MCF 10A (cell line): ENCODE results near the gene KIAA0319L. TPM values are rescaled to one million over a fixed set of nuclear protein-coding genes. Genes with fewer than 3 reads are reported as not detected.

ENCODE experiments used
- BruUV-seq: library from RNA; stranded (reverse); fragments of 400-500 nt; replicated peaks from 2 replicates; lab custom pipeline; 2021; lab: Mats Ljungman, UMichigan
- CTCF ChIA-PET: fragments of 300-600 bp; sonication (Branson Sonifier 250); formaldehyde crosslinking; extraction: SDS; loops from one replicate; lab custom pipeline; 2021; ENCODE audit warnings: antibody characterized with exemption, inconsistent platforms; lab: Yijun Ruan, JAX
- POLR2A ChIA-PET: fragments of 300-600, 350-650 bp; sonication (Branson Sonifier 250); formaldehyde crosslinking; extraction: SDS; loops from one replicate; lab custom pipeline; 2020; ENCODE audit warnings: antibody characterized with exemption, inconsistent platforms; lab: Yijun Ruan, JAX
- DNase-seq: peaks from one replicate; pipeline ENCODE4 v3.0.0-alpha.2; 2018; ENCODE audit not compliant: unreplicated experiment
- H3K27ac Mint-ChIP-seq: one replicate; pipeline ENCODE4 v1.8.0; 2022; ENCODE audit warnings: mild to moderate bottlenecking, low read depth, mixed read lengths; ENCODE audit not compliant: unreplicated experiment
- H3K27me3 Mint-ChIP-seq: one replicate; pipeline ENCODE4 v1.8.0; 2022; ENCODE audit warnings: mixed read lengths; ENCODE audit not compliant: insufficient read depth, unreplicated experiment
- H3K36me3 Mint-ChIP-seq: one replicate; pipeline ENCODE4 v1.8.0; 2022; ENCODE audit warnings: mild to moderate bottlenecking, moderate library complexity, mixed read lengths; ENCODE audit not compliant: insufficient read depth, unreplicated experiment
- H3K4me1 Mint-ChIP-seq: one replicate; pipeline ENCODE4 v1.8.0; 2022; ENCODE audit warnings: mixed read lengths; ENCODE audit not compliant: insufficient read depth, unreplicated experiment
- H3K4me3 Mint-ChIP-seq: one replicate; pipeline ENCODE4 v1.8.0; 2022; ENCODE audit warnings: mild to moderate bottlenecking, moderate library complexity, mixed read lengths; ENCODE audit not compliant: unreplicated experiment
- H3K9me3 Mint-ChIP-seq: one replicate; pipeline ENCODE4 v1.8.0; 2022; ENCODE audit warnings: mixed read lengths; ENCODE audit not compliant: unreplicated experiment
- CTCF ChIP-seq: fragments of 200-600 bp; IDR thresholded peaks from one replicate; pipeline ENCODE4 v1.8.0; 2022; ENCODE audit warnings: antibody characterized with exemption, mild to moderate bottlenecking; ENCODE audit not compliant: unreplicated experiment
- intact Hi-C: fragments of 100-400 bp; cut with micrococcal nuclease; formaldehyde crosslinking; loops from 2 replicates; pipeline ENCODE4 v1.14.1; 2022
- total RNA-seq: library from RNA; stranded (reverse); gene quantifications from 2 replicates; pipeline ENCODE4 v1.2.3, GENCODE V29; 2022

The KIAA0319L gene
- total RNA-seq, 1 experiment from 2014 or later, result 50.7 TPM

- Mint-ChIP-seq H3K9me3 (no peaks in the 10 kb centered on the region), H3K4me1 (no peaks in the 10 kb centered on the region), H3K27me3 (no peaks in the 10 kb centered on the region), H3K27ac (no peak overlapping the region), H3K4me3 (no peak overlapping the region), H3K36me3 (no peaks in the 10 kb centered on the region)
- CTCF ChIA-PET, result interaction anchor here (1.4 kb wide), 1 partner anchor 138 kb away, joined by 5 read pairs; no protein-coding TSS in a partner anchor
- intact Hi-C loops, result no loop called here
- POLR2A ChIA-PET, result no interaction called here
- BruUV-seq, result no TSS peak
- no peak for DNase-seq
- TF ChIP-seq CTCF, result no peak
Observed at GRCh38 chr1:35589516-35590427, 32.6 kb upstream of the KIAA0319L start.

GRCh38 chr1:35588197-35588910 lies 31.2 kb upstream of the KIAA0319L start:
- POLR2A ChIA-PET, result no interaction called here
- BruUV-seq, result no TSS peak
- CTCF ChIA-PET, result no interaction called here
- TF ChIP-seq CTCF, result no peak
- intact Hi-C loops, result no loop called here
- DNase-seq, result no peak
- Mint-ChIP-seq H3K36me3 (no peaks in the 10 kb centered on the region), H3K4me1 (no peaks in the 10 kb centered on the region), H3K4me3 (no peak overlapping the region), H3K27me3 (no peaks in the 10 kb centered on the region), H3K27ac (no peak overlapping the region), H3K9me3 (no peaks in the 10 kb centered on the region)

GRCh38 chr1:35587736-35588135 lies 30.5 kb upstream of the KIAA0319L start:
- CTCF ChIA-PET, result no interaction called here
- POLR2A ChIA-PET, result no interaction called here

More at GRCh38 chr1:35587736-35588135, 30.5 kb upstream of the KIAA0319L start:
- H3K4me1 Mint-ChIP-seq, result no peaks in the 10 kb centered on the region
- no TSS peak for BruUV-seq
- no peak for DNase-seq
- no peak overlapping the region for H3K27ac Mint-ChIP-seq
- no peaks in the 10 kb centered on the region for H3K36me3 Mint-ChIP-seq
- no peak overlapping the region for H3K4me3 Mint-ChIP-seq
- no peaks in the 10 kb centered on the region for H3K9me3 Mint-ChIP-seq
- intact Hi-C loops, result no loop called here
- no peaks in the 10 kb centered on the region for H3K27me3 Mint-ChIP-seq
- TF ChIP-seq CTCF, result no peak
